NCI-H2227 treated with DMSO at 0.1 percent for 48 hours (cell line): ENCODE measurements around the gene DUS4L.

Source experiments
- DNase-seq: peaks from one replicate; lab custom pipeline; 2025; lab: John Stamatoyannopoulos, UW

The DUS4L gene

GRCh38 chr7:107615910-107616680, 52.3 kb downstream of the DUS4L start:
- DNase-seq, result no peak

DNA sequence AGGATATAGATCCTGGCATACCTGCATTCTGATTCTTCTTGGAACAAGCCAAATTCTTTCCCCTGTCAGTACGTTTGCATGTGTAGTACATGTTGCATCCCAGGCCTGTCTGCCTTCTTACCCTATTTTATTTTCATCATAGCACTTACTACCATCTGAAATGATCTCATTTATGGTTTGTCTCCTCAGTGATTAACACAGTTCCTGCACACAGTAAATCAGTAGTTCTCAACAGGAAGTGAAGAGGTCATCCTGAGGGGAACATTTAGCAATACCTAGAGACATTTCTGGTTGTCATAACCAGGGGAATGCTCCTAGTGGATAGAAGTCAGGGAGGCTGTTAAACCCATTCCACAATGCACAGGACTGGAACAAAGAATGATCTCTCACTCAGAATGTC, 58.7 kb downstream of the DUS4L start:
- no peak for DNase-seq

- DNase-seq, result no peak
These were observed 59.1 kb downstream of the DUS4L start for GRCh38 chr7:107622894-107623293.

- no peak for DNase-seq
These were observed 63.2 kb downstream of the DUS4L start for GRCh38 chr7:107627002-107627401.
